Thoracic aorta (tissue), 2 donors: ENCODE results near the gene OSER1. TPM values are rescaled to one million over a fixed set of nuclear protein-coding genes. Genes with fewer than 3 reads are reported as not detected.

Experiments
- ATAC-seq: fragments of 150-250 bp; one replicate; pipeline ENCODE4 v1.8.0; 2017; ENCODE audit warnings: low read depth; ENCODE audit not compliant: insufficient number of reproducible peaks, low FRiP score
- DNase-seq: peaks from one replicate; pipeline ENCODE4 v3.0.0-alpha.2; 2020; ENCODE audit warnings: low spot score
- H3K27ac ChIP-seq, 2 donors: fragments of 200-600 bp; sonication (generic); 1 replicate in 1 of 2; 2 replicates in 1 of 2; pipeline ENCODE4 v1.5.1; 2016; ENCODE audit warnings: mild to moderate bottlenecking in 2 of 2, moderate library complexity in 2 of 2
- H3K27me3 ChIP-seq: fragments of 200-600 bp; sonication (generic); replicated peaks from 2 replicates; pipeline ENCODE4 v1.6.0; 2016; ENCODE audit warnings: mild to moderate bottlenecking; ENCODE audit not compliant: insufficient read depth
- H3K36me3 ChIP-seq: fragments of 200-600 bp; sonication (generic); one replicate; pipeline ENCODE4 v1.5.1; 2016
- H3K4me1 ChIP-seq, 2 donors: fragments of 200-600 bp; sonication (generic); 1 replicate in 1 of 2; 2 replicates in 1 of 2; pipeline versions ENCODE4 v1.5.1 to v1.6.0; 2016; ENCODE audit warnings: low read depth in 2 of 2, mild to moderate bottlenecking in 1 of 2; ENCODE audit not compliant: control insufficient read depth in 1 of 2
- H3K4me3 ChIP-seq: fragments of 200-600 bp; sonication (generic); 2 replicates; pipeline ENCODE4 v1.5.1; 2016; ENCODE audit warnings: mild to moderate bottlenecking
- H3K9me3 ChIP-seq: fragments of 200-600 bp; sonication (generic); 2 replicates; pipeline ENCODE4 v1.5.1; 2016
- total RNA-seq, 2 donors: library from RNA; depleted of rRNA; stranded (reverse); fragments of >200 nt; gene quantifications; one replicate each; pipeline versions ENCODE4 v1.1.0 to v1.2.3, GENCODE V29; 2016
- TF ChIP-seq, protein P1 (sequence below): fragments of 200-600 bp; sonication (generic); IDR thresholded peaks from one replicate; pipeline ENCODE4 v1.5.1; 2019; ENCODE audit warnings: antibody characterized with exemption

Gene OSER1
- total RNA-seq, 2 donors from 2014 or later, result 33.6 to 34.4 TPM

- Histone ChIP-seq H3K27ac (no peak overlapping the region), H3K27me3 (no peaks in the 10 kb centered on the region), H3K36me3 (no peaks in the 10 kb centered on the region), H3K4me1 (no peaks in the 10 kb centered on the region), H3K9me3 (no peaks in the 10 kb centered on the region), H3K4me3 (no peak overlapping the region)
- TF ChIP-seq, protein P1, sequence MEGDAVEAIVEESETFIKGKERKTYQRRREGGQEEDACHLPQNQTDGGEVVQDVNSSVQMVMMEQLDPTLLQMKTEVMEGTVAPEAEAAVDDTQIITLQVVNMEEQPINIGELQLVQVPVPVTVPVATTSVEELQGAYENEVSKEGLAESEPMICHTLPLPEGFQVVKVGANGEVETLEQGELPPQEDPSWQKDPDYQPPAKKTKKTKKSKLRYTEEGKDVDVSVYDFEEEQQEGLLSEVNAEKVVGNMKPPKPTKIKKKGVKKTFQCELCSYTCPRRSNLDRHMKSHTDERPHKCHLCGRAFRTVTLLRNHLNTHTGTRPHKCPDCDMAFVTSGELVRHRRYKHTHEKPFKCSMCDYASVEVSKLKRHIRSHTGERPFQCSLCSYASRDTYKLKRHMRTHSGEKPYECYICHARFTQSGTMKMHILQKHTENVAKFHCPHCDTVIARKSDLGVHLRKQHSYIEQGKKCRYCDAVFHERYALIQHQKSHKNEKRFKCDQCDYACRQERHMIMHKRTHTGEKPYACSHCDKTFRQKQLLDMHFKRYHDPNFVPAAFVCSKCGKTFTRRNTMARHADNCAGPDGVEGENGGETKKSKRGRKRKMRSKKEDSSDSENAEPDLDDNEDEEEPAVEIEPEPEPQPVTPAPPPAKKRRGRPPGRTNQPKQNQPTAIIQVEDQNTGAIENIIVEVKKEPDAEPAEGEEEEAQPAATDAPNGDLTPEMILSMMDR, result no peak
- ATAC-seq (no peak), DNase-seq (no peak)
Measured at GRCh38 chr20:44253528-44253927, 43.0 kb upstream of the OSER1 start.

- Histone ChIP-seq H3K9me3 (no peaks in the 10 kb centered on the region), H3K4me3 (no peak overlapping the region), H3K36me3 (no peaks in the 10 kb centered on the region), H3K27me3 (no peaks in the 10 kb centered on the region), H3K27ac (no peak overlapping the region), H3K4me1 (peaks cover 8 to 14% of the 10 kb centered on the region in 2 donors)
- DNase-seq (no peak), ATAC-seq (no peak)
- TF ChIP-seq, protein P1, result no peak
Measured at GRCh38 chr20:44251284-44251683, 40.7 kb upstream of the OSER1 start.

DNA sequence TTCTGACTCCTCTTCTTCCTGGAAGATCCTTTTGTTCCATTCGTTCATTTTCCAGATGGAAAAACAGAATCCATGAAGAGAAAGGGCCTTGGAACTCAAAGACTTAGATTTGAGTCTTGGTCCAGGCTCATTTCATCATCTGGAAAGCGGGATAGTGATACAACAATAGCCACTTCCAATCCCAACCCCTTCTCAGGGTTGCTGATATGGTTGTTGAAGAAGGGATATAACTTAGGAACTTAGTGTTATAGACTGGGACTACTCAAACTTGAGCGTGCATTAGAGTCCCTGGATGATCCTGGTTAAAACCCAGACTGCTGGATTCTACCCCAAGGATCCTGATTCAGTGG lies 37.8 kb upstream of the OSER1 start:
- ATAC-seq (no peak), DNase-seq (no peak)
- Histone ChIP-seq H3K36me3 (no peaks in the 10 kb centered on the region), H3K9me3 (no peaks in the 10 kb centered on the region), H3K4me1 (peaks cover 8 to 14% of the 10 kb centered on the region in 2 donors), H3K27ac (no peak overlapping the region), H3K27me3 (no peaks in the 10 kb centered on the region), H3K4me3 (no peak overlapping the region)
- TF ChIP-seq, protein P1, result no peak

DNA sequence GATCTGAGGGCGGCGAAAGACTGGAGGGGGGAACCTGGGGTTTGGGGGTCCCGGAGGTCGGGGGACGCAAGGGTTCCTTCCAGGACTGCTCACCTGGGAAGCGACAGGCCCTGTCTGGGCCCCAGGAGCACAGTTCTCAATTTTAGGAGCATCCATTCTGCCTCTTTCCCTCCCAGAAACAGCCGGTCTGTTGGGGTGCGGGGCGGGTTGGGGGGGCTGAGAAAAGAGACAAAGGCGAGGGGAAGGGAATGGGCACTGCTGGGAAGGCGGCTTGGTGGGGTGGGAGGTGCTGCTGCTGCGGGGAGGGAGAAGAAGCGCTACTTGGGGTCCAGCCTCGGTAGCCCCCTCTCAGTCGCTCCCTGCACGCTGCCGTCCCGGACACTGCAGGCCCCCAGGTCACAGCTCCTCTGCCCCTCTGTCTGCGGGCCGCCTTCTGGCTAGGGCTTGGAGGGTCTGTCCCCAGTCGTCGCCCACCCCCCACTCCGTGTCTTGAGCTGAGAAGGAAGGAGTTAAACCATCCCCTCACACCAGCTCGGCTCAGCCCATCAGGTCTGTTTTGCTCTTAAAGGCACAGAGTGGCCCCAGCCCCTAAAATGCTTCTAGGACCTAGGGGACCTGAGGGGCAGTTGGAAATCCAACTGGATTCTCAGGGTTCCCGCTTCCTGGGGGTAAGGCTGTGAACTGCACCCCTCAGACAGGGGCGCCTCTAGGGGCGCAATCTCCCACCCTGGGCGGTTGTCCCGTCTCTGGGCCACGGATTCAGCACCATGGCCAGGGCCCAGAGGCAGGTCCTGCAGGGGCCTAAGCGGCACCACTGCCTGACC lies 37.2 kb upstream of the OSER1 start:
- DNase-seq, result no peak
- Histone ChIP-seq H3K36me3 (no peaks in the 10 kb centered on the region), H3K4me1 (peaks cover 8 to 14% of the 10 kb centered on the region in 2 donors), H3K27me3 (no peaks in the 10 kb centered on the region), H3K4me3 (peak overlapping the region; percentile 63), H3K9me3 (no peaks in the 10 kb centered on the region), H3K27ac (no peak overlapping the region)
- ATAC-seq, result no peak
- TF ChIP-seq, protein P1, result no peak

DNA sequence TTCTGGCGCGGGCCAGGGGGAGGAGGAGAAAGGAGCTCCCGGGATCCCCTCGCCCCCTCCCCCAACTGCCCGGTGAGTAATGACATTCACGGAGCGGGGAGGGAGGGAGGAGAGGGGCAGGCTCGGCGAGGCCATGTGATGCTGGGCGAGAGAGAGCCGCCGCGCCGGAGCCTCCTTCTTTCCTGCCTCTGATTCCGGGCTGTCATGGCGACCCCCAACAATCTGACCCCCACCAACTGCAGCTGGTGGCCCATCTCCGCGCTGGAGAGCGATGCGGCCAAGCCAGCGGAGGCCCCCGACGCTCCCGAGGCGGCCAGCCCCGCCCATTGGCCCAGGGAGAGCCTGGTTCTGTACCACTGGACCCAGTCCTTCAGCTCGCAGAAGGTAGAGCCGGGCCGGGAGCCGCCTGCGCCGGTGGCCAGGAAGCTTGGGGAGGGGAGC lies 36.6 kb upstream of the OSER1 start, which contains the start of gene GDAP1L1:
Gene GDAP1L1 (plus strand): TSS at position 178 of the 441 bp plus-strand sequence. CDS start 27 bp downstream, at position 205.
- no peak for ATAC-seq
- Histone ChIP-seq H3K27me3 (no peaks in the 10 kb centered on the region), H3K9me3 (no peaks in the 10 kb centered on the region)

More for the DNA sequence above, 36.6 kb upstream of the OSER1 start, which contains the start of gene GDAP1L1:
- Histone ChIP-seq H3K27ac (no peak within 1 kb of the TSS), H3K4me3 (peak within 1 kb of the TSS; percentile 63), H3K36me3 (no peaks in the 10 kb centered on the region), H3K4me1 (peaks cover 8 to 14% of the 10 kb centered on the region in 2 donors)
- DNase-seq, result no peak
- TF ChIP-seq, protein P1, result no peak
